Measurements from ENCODE around the gene HSPA5. TPM values are rescaled to one million over a fixed set of nuclear protein-coding genes. Genes with fewer than 3 reads are reported as not detected.
A peak's percentile ranks its signal among the peaks of the same experiment; 100 is the strongest.

The HSPA5 gene
- total and polyA plus RNA-seq, 10 of the 15 experiments (the other 5 are each of a cell fraction or from before 2014, with no cell fraction given), result 39.8 to 517 (median 105) TPM

GRCh38 chr9:125189361-125190289, 51.5 kb downstream of the HSPA5 start, which contains the start of gene PPP6C (continued):
- no peak for TF ChIP-seq BCL3 (IDR thresholded peaks at IDR 0.05; ENCODE audit: borderline replicate concordance, insufficient read depth, low read depth, low read length, poor library complexity, severe bottlenecking)
- TF ChIP-seq SREBF1 (IDR thresholded peaks at IDR 0.05; ENCODE audit: low read length), result no peak; the same call in 1 of the 2 replicates
- TF ChIP-seq PKNOX1 (IDR thresholded peaks at IDR 0.05), result peak; percentile 73
- no peak for TF ChIP-seq ZSCAN29 (IDR thresholded peaks at IDR 0.05)
- TF ChIP-seq IRF3 (IDR thresholded peaks at IDR 0.05), result peak; percentile 23; the same call in 1 of the 2 replicates
- TF ChIP-seq CHD4 (IDR thresholded peaks at IDR 0.05), result no peak
- TF ChIP-seq RBBP5 (conservative IDR thresholded peaks at IDR 0.05), result 0 out of 2 replicates have a peak, but pooled peaks have one; percentile 76
- TF ChIP-seq TAF1 (IDR thresholded peaks at IDR 0.05; ENCODE audit: borderline replicate concordance, low read depth, low read length), result peak; percentile 74; the same call in 1 of the 2 replicates
- no peak for TF ChIP-seq FOS (IDR thresholded peaks at IDR 0.05; ENCODE audit: borderline replicate concordance, extremely low read depth, insufficient read length)
- TF ChIP-seq RCOR1 (conservative IDR thresholded peaks at IDR 0.05; ENCODE audit: low read depth, low read length), result no peak
- peak; percentile 57 for TF ChIP-seq E2F8 (IDR thresholded peaks at IDR 0.05; ENCODE audit: low read depth, partially characterized antibody)
- TF ChIP-seq E4F1 (IDR thresholded peaks at IDR 0.05; ENCODE audit: borderline replicate concordance, partially characterized antibody), result peak; percentile 39
- peak; percentile 71 for TF ChIP-seq DPF2 (IDR thresholded peaks at IDR 0.05)
- peak; percentile 58; the same call in 1 of the 2 replicates for TF ChIP-seq TBL1XR1 (IDR thresholded peaks at IDR 0.05; ENCODE audit: low read depth, low read length)
- TF ChIP-seq ZZZ3 (IDR thresholded peaks at IDR 0.05; ENCODE audit: control insufficient read depth, insufficient read length, low read depth), result no peak
- TF ChIP-seq KAT2A (conservative IDR thresholded peaks at IDR 0.05; ENCODE audit: control insufficient read depth, low read depth, low read length), result no peak
- TF ChIP-seq IKZF2 (IDR thresholded peaks at IDR 0.05), result peak; percentile 49 to 57; a peak in 3 of 4 replicates
- no peak for TF ChIP-seq USF1 (IDR thresholded peaks at IDR 0.05; ENCODE audit: borderline replicate concordance, extremely low read length, insufficient read depth, low read depth, low read length)
